Sigmoid colon (tissue), 3 donors: Measurements from ENCODE around the gene UBE2E2.

Experiments used
- POLR2A ChIP-seq, 2 donors: fragments of 450-650 bp; IDR thresholded peaks; one replicate each; pipeline ENCODE4 v1.6.1; 2016; ENCODE audit warnings: antibody characterized with exemption in 2 of 2, mild to moderate bottlenecking in 2 of 2, moderate library complexity in 2 of 2
- TF ChIP-seq, protein P1 (sequence below), 4 experiments: fragments of 450-650 bp in 3 of 4; fragments of 200-600 bp in 1 of 4; IDR thresholded peaks; one replicate each; pipeline ENCODE4 v1.5.1; 2016 to 2019; ENCODE audit warnings: antibody characterized with exemption in 4 of 4, mild to moderate bottlenecking in 3 of 4, moderate library complexity in 2 of 4

GRCh38 chr3:23479615-23480328 is 276.6 kb downstream of the UBE2E2 start:
- TF ChIP-seq, protein P1, sequence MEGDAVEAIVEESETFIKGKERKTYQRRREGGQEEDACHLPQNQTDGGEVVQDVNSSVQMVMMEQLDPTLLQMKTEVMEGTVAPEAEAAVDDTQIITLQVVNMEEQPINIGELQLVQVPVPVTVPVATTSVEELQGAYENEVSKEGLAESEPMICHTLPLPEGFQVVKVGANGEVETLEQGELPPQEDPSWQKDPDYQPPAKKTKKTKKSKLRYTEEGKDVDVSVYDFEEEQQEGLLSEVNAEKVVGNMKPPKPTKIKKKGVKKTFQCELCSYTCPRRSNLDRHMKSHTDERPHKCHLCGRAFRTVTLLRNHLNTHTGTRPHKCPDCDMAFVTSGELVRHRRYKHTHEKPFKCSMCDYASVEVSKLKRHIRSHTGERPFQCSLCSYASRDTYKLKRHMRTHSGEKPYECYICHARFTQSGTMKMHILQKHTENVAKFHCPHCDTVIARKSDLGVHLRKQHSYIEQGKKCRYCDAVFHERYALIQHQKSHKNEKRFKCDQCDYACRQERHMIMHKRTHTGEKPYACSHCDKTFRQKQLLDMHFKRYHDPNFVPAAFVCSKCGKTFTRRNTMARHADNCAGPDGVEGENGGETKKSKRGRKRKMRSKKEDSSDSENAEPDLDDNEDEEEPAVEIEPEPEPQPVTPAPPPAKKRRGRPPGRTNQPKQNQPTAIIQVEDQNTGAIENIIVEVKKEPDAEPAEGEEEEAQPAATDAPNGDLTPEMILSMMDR (IDR thresholded peaks at IDR 0.05): no peak
- no peak for TF ChIP-seq POLR2A (IDR thresholded peaks at IDR 0.05)
